HG03565 (cell line): ENCODE measurements around the gene BBIP1.
A peak's percentile ranks its signal among the peaks of the same experiment; 100 is the strongest.
"Not testable (repeated sequence)": the region's sequence is repeated elsewhere in the genome, so short reads cannot be mapped to it uniquely, and the experiment has no call there.

Experiments
- ATAC-seq: cut with Tn5 transposase; IDR thresholded peaks from one replicate; pipeline ENCODE4 v1.9.1; 2021; ENCODE audit warnings: mild to moderate bottlenecking, moderate library complexity; ENCODE audit not compliant: unreplicated experiment

BBIP1 gene

DNA sequence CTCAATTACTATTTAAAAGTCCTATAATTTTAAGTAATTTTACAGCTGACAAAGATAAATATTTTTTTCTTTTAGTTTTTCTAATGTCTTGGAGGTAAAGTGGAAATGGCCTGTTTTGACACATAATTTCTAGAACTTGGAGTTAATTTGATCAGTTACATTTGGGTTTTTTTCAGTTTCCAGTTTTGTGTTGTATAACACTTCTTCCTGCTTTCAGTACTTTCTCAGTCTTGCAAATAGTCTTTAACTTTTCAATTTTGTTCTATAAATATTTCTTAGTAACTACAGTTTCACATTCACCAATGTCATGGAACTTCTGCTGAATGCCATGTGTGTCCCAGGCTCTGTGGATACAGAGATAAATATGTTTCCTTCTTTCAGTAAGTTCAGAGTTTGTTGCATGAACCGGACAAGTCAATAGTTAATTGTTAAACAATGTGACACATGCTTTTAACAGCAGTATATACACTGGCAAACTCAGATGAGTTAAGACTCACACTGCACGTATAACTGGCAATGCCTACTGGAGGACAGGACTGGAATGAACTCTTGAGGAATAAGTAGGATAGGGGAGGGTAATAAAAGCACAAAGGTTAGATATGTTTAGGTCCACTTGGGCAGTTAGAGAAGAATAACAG, 5.0 kb upstream of the BBIP1 start:
- no peak for ATAC-seq

GRCh38 chr10:110919971-110920881, 1.2 kb upstream of the BBIP1 start:
- ATAC-seq: peak; percentile 28

DNA sequence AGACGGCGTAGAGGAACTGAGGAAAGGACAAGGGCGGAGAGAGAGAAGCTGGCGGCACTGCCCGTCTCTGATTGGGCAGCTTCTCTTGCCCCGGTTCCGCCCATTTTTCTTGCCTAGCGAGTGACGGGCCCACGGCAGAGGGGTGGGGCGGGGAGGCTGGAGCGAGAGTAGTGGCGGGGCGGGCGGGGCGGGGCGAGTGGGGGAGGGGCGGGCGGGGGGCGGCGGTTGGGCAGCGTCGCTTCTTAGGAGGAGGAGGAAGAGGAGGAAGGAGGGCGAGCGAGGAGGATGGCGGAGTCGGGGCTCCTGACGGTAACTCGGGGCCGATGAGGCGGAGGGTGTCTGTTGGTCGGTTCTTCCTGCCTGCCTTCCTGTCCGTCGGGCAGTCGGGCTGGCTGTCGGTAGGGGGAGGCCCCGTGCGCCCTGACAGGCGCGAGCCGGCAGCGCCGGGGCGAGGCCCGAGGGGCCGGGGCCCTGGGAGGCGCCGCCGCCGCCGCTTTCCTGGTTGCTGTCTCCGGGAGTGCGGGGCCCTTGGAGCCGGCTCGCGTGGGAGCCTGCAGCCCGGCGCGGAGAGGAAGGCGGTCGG, 460 bp upstream of the BBIP1 start, which contains the start of gene SHOC2:
Gene SHOC2 (plus strand): TSS at position 256 of the 583 bp plus-strand sequence. CDS start 44,755 bp downstream, outside the sequence.
- peak; percentile 4 for ATAC-seq

DNA sequence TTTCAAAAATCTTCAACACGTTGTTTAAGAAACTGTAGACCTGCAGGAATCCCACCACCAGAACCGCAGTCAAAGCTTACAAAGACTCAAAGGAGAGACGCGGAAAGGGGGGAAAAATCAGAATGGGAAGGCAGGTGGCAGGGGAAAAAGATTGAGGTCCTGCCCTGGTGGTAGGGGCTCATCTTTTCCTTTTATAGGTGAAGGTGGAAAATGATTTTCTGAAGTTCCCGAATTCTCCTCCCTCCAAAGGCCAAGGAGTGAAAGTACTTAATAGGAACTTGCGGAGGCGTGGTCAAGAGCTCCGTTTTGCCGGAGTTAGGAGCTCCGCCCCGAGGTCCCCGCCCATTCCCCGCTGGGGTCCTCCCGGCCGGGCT, 724 bp downstream of the BBIP1 start:
- ATAC-seq: no peak

- no peak for ATAC-seq
These were observed 2.2 kb downstream of the BBIP1 start for GRCh38 chr10:110916554-110917346.

GRCh38 chr10:110915600-110915999, 3.4 kb downstream of the BBIP1 start:
- ATAC-seq: not testable (repeated sequence)

GRCh38 chr10:110915035-110915434, 3.9 kb downstream of the BBIP1 start:
- ATAC-seq: no peak

GRCh38 chr10:110914431-110914830, 4.5 kb downstream of the BBIP1 start:
- no peak for ATAC-seq

DNA sequence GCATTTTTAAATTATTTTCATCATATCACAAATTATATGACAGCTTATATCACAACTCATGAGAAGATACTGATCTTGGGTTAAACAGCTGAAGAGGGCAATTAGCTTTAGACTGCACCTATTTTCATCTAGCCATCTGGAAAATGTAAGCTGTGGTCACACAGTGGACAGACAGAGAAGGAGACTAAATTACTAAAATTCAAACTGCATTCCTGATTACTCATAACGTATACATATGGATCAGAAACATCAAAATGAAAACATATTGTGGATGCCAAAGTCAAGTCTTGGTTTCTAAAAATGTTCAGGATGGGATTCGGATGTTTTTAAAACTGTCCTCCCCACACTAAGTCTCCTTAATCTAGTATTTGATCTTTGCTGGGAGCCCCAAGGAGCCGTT, 6.6 kb downstream of the BBIP1 start:
- no peak for ATAC-seq

DNA sequence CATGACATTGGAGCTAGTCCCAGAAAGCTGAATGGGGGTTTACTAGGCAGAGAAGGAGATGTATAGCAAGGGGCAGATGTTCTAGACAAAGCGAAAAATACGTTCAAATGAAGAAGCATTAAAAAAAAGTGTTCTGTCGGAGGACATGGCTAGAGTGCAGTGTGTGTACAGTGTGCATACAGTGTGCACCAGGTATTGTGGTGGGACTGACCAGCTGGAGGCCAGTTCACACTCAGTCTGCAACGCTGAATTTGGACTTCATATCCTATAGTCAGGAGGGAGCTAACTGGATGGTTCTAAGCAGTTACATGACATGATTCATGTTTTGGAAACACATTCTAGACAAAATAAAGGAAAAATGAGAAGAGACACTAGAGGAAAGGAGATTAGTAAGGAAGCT, 8.8 kb downstream of the BBIP1 start:
- ATAC-seq: no peak

- ATAC-seq: no peak
These were observed 15.4 kb downstream of the BBIP1 start for GRCh38 chr10:110903280-110904278.

- ATAC-seq: no peak
These were observed 16.8 kb downstream of the BBIP1 start for GRCh38 chr10:110901954-110902819.

DNA sequence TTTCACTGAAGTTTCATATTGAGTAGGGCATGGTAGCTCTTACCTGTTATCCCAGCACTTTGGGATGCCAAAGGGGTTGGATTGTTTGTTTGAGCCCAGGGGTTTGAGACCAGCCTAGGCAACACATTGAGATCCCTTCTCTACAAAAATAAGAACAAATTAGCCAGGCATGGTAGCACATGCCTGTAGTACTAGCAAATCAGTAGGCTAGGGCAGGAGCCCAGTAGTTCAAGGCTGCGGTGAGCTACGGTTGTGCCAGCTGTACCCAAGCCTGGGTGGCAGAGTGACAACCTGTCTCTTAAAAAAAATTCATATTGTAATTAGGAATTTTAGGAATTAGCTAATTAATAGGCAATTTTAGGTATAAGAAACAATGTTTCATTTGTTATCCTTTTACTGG, 18.0 kb downstream of the BBIP1 start:
- no peak for ATAC-seq

DNA sequence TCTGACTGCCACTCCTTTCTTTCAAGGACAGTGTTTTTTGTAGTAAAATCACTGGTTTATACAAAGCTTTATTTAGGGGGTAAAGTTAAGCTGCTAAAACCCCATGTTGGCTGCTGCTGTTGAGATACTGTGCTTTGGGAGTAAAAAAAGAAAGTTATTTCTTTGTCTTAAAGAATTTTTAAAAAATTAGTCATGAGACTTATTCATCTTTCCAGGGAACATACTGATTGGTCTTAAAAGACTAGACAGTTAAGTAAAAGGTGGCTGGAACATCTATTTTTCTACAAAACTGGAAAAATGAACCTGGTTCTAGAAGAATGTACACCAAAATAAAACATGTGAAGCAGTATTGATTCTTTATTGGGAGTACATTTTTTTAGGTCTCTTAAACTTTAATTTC, 20.6 kb downstream of the BBIP1 start:
- ATAC-seq: no peak

GRCh38 chr10:110897184-110897583, 21.8 kb downstream of the BBIP1 start:
- ATAC-seq: no peak

DNA sequence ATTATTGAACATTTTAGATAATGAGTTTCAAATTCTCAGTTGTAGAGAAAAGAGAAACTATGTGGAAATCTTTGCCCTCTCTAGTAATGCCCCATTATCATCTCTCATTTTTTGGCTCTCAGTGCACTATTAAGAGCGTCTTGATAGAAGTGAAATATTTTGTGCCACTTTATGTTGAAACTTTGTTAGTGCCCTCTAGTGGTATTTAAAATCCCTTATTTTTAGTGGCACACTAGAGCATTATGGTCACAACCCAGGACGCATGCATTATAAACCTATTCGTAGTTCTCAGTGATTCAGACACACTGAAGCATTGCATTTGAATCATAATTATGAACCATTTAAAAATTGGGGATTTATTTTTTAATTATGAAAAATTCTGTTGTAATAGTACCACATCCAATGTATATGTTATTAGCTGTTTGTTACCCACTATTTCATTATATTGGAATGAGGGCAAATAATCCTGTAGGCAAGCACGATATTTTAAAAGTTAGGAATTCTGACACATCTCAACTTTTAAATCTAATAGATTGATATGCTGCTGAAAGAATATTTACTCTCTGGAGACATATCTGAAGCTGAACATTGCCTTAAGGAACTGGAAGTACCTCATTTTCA, 25.3 kb downstream of the BBIP1 start:
- peak; percentile 78 for ATAC-seq

GRCh38 chr10:110892602-110893288, 26.2 kb downstream of the BBIP1 start:
- no peak for ATAC-seq

GRCh38 chr10:110887560-110887959, 31.4 kb downstream of the BBIP1 start:
- no peak for ATAC-seq
